Measurements from ENCODE around the gene PSTPIP1.

The PSTPIP1 gene

GRCh38 chr15:77030928-77031375 lies 36.0 kb downstream of the PSTPIP1 start:
- DNase-seq (ENCODE audit: low spot score): no peak

GRCh38 chr15:77031376-77032050 lies 36.6 kb downstream of the PSTPIP1 start:
- no peak for DNase-seq (ENCODE audit: low spot score)

DNA sequence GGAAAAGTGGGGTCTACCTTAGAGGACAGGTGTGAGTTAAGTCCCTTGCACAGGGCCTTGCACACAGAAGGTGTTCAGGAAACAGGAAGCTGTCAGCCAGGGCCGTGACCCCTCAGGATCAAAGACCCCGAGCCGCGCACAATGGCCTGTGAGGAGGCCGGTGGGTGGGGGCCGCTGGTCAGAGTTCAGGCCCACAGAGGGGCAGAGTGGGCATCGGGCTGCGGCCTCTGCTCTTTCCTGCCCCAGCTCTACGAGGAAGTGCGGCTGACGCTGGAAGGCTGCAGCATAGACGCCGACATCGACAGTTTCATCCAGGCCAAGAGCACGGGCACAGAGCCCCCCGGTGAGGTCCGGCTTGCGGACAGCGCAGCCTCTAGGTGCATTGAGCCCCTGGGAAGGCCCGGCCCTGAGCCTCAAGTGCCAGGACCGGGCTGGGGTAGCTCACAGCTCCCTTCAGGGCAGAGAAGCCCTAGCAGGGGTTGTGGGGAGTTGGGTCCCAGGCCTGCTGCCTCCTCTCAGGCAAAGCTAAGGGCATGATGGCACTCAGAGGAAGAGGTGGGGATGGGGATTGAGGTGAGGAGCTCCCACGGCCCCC lies 37.2 kb downstream of the PSTPIP1 start:
- no peak for DNase-seq (ENCODE audit: low spot score)

DNA sequence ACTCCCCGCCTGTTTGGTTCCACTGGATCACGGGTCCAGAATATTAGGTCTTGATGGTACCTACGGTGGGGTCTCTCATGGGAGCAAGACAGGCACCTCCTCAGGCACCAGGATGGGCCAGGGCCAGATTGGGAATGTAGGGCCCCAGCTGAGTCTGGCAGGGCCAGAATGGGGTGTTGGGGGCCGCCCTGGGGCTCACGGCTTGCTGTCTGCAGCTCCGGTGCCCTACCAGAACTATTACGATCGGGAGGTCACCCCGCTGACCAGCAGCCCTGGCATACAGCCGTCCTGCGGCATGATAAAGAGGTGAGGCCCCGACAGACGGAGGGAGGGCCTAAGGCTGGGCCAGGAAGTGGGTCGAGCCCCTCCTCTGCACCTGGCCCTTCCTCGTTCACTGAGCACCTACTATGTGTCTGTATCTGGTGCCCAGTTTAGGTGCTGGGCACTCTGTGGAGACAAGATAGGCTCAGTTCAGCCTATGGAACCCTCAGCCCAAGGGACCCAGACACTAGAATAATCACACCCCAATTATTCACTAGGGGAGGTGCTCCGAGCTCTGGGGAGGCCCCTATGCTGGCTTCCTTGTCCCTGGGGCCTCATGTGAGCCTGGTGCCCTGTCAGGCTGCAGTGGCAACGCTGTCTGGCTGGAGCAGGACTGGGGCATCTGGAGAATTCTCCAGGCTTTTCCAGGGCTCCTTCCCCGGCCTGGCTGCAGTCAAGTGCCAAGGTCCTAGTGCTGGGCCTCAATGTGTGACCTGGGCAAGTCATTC lies 37.9 kb downstream of the PSTPIP1 start:
- no peak for DNase-seq (ENCODE audit: low spot score)

GRCh38 chr15:77033417-77033728 lies 38.4 kb downstream of the PSTPIP1 start:
- DNase-seq (ENCODE audit: low spot score): no peak

DNA sequence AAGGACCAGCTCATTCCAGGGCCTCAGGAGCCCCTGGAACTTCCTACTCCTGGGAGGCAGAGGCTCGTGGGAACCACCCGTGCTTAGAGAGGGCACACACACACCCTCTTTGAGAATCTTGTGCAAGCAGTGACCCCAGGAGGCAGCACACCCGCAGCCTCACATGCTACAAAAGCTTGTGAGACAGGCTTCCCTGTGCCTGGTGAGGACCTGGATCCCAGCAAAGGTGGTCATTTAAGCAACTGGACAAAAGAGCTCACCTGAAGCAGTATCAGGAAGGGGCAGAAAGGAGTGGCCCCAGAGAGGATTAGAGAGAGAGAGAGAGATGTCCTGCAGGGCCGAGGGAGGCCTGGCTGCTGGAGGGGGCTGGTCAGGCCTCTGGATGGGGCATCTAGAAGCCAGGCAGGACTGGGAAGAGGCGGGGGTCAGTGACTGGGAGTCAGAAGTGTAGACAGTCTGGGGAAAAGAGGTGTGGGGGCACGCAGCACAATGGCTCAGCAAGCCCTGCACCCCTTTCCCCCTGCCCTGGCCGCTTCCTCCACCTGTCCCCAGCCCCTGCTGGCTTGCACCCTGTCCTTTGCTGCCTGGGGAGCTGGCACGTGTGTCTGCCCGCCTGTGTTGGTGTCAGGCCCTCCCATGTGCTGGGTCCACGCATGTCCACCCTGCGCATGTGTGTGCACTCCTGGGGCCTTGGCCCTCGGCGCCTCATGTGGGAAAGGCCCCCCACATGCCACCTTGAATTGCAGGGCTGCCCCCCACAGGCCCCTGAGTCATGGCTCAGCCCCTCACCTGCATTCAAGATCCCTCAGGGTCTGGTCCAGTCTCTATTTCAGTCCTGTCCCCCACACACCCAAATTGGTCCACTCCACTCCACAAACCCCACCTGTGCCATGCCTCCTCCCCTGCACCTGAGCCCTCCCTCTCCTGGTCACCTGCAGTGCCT lies 39.1 kb downstream of the PSTPIP1 start:
- no peak for DNase-seq (ENCODE audit: low spot score)

DNA sequence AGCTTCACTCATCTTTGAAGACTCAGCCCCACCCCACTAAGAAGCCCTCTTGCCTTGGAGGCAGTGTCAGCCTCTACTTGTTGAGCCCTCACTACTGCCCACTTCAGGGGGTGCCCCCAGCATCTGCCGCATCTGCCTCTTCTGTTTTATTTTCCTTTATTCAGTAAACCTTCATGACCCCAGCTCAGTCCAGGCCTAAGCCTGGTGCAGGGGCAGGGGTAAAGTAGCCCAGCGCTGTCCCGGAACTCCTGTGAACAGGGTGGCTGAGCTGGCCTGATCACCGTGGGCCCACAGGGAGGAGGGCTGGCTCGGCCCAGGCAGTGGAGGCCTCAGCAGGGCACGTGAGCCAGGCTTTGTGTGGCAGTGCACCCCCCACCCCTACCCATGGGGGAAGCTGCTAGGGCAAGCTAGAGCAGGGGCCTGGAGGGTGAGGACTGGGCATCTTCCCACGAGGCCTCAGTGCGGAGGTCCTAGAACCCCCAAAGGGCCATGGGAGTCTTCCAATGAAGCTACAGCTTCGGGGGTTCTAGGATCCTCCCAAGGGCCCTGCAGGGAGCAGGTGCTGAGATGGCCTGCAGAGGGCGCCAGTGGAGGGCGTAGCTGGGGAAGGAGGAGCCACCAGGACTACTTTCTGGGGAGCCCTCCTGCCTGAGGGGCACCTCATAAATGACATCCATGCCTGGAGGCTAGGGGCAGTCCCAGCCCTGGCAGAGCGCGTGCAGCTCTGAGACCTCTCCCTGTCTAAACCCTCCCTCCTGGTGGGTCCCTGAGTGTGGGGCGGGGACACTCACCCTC lies 40.0 kb downstream of the PSTPIP1 start:
- DNase-seq (ENCODE audit: low spot score): peak; percentile 57

GRCh38 chr15:77035584-77035983 lies 40.7 kb downstream of the PSTPIP1 start:
- no peak for DNase-seq (ENCODE audit: low spot score)

DNA sequence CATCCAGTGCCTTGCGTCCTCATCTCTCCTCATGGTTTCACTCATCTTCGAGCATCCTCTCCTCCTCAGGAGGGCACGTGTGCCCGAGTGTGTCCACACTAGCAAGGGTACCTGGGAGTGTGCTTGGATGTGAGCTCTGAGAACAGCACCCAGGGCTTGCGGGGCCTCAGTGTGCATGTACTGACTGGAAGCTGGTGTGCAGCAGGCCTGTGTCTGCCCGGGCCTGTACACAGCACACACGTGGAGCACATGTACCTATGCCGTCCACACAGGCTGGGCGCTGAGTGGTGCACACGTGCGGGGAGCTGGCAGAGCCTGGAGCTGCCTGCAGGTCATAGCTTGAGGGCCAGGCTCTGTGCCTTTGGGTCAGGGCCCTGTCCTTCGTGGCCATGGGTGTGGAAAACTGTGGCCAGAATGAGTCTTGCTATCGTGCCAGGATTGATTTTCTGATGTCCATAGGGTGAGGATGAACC lies 41.1 kb downstream of the PSTPIP1 start:
- DNase-seq (ENCODE audit: low spot score): no peak

GRCh38 chr15:77036537-77037387 lies 41.8 kb downstream of the PSTPIP1 start:
- DNase-seq (ENCODE audit: low spot score): no peak

DNA sequence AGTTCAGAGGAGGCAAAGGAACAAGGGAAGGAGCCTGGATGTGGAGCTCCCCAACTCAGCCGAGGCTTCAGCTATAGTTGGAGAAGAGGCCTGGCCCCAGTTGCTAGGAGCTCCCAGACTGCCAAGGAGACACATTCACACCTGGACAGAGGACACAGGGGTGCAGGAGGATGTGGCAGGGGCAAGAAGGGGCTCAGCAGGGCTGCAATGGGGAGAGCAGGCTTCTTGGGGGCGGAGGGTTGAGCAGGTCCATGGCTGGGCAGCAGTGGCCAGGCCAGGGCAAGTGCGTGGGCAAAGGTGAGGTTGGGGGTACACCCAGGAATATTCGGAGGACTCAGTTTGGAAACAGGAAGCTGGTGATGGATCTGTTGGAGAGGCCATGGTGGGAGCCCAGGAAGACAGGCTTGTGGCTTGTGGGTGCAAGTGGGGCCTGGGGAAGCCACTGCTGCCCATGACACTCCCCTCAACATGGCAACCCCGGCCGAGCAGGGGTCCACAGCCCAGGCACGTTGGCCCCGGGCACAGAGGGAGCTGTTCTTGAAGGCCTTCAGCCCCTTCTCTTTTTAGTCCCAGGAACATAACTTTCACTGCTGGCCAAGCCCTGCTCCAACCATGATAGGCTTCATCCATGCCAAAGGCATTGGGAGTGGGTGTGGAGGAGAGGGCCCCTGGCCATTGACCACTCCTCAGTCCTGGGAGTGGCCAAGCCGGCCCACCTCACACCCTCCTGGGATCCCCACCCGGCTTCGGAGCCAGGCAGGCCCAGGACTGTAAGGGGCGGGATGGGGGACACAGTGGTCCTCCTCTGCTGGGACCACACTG lies 42.7 kb downstream of the PSTPIP1 start:
- DNase-seq (ENCODE audit: low spot score): peak; percentile 5

DNA sequence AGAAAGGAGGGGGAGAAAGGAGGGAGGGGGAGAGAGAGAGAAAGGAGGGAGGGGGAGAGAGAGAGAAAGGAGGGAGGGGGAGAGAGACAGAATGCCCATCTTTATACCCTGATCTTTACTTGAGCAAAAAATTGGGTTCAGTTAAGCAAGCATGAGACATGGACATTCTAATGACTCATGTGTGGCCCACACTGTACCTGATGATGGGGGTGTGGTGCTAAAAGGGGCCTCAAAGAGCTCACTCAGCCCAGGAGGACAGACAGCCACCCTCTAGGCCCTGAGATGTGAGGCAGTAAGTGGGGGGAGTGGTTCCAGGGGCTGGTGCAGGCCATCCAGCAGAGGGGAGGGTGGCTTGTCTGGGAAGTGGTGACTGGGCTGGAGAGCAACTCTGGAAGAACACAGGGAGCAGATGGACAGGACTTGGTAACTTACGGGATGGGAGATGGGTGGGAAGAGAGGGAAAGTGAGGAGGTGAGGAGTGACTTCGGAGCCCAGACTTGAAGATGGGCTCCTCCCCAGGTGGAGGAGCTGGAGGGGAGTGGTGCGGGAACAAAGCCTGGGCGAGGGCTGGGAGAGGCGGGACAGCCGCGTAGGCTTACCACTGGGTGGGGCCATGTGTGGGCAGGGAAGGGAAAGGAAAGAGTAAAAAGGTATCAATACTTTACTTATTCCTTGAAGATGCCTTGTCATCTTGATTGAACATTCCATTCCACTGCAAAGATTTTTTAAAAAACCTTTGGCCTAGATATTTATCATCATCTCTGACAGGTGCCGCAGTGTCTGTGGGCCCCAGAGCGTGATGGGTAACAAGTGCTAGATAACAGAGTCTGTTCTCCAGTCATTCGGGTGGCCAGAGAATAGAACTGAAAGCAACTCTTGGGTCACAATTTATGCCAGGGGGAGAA lies 43.6 kb downstream of the PSTPIP1 start:
- DNase-seq (ENCODE audit: low spot score): peak; percentile 33

DNA sequence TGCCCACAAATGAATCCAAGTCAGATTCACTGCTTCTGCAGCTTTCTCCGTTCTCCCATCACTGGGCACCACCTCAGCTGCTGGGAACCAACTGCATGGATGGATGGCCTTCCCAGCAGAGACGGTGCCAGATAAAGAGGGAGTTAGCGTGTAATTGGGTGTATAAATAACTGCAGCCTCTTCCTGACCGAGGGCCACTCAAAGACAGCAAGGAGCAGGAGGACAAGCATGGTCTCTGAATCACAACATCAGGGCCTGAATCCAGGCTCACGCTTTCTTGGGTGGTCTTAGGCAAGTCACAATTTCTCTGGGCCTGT lies 44.2 kb downstream of the PSTPIP1 start:
- no peak for DNase-seq (ENCODE audit: low spot score)

GRCh38 chr15:77039848-77040247 lies 44.9 kb downstream of the PSTPIP1 start:
- DNase-seq (ENCODE audit: low spot score): no peak

- DNase-seq (ENCODE audit: low spot score): no peak
These were observed 45.7 kb downstream of the PSTPIP1 start for GRCh38 chr15:77040673-77041072.

DNA sequence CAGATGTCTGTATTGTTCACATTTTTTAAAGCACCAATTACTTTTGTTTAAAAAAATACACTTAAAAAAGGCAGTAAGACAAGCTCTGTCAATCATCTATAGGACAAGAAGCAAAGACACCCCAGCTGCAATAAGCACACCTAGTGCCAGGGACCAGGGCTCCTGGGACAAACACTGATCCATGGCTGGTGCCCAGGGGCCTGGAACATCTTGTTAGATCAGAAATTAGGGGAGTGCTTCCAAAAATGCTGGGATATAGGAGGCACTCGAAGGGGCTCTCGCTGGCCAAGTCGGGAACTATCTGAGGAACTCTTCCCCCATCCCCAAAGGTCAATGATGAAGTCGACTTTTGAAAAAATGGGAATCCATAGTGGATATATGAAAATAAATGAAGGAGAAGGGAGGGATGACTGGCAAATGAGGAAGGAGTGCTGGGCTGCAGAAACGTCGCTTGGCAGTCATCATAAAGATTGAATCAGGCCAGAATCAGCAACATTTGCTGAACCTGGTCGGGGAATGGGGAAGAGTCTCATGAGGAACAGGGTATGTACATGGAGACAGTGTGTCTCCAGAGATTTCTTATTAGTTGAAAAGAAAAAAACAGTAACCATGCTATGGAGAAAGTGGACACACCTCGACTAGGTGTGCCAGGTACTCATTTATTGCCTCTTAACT lies 47.5 kb downstream of the PSTPIP1 start:
- no peak for DNase-seq (ENCODE audit: low spot score)

DNA sequence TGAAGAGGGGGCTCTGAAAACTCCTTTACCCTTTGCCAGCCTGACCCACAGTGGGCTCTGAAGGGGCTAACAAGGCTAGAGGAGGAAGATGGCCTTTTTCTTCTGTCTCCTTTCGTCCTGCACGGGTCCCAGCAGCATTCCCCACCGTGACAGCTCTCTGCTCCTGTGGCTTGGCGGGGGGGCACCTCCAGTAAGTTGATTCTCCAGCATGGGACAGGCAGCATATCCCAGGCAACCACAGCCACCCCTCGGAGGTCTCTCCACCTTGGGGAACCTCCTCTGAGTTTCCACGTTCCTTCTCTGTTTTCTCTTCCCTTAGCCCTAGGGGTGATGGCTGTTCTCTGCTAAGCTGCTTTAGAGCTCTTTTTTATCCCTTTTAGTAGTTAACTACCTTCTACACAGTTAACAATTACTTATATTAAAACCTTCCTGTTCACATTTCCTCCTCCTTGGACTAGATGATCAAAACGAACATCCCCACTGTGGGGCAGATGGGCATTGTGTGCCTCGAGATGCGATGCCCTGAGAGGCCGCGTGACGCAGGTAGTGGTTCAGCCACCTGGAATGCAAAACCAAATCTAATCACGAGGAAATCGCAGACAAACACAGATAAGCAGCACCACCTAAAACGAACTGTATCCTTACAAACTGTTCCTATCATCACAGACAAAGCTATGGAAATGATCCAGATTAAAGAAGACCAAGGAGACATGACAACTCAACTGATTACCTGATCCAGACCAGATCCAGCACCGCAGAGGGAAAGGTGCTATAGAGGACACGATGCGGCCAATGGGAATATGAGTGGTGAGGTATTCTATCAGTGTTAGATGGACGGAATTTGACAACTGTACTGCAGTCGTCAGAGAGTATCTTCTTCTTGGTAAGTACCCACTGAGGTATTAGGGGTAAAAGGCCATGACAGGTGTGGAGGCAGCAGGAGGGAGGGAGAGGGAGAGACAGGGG lies 48.3 kb downstream of the PSTPIP1 start:
- no peak for DNase-seq (ENCODE audit: low spot score)

All from AG20443 (cell line).